Measurements from ENCODE around the gene DCST2. TPM values are rescaled to one million over a fixed set of nuclear protein-coding genes. Genes with fewer than 3 reads are reported as not detected.

Gene DCST2
- total RNA-seq, 1 donor from 2014 or later, result 2.2 TPM

DNA sequence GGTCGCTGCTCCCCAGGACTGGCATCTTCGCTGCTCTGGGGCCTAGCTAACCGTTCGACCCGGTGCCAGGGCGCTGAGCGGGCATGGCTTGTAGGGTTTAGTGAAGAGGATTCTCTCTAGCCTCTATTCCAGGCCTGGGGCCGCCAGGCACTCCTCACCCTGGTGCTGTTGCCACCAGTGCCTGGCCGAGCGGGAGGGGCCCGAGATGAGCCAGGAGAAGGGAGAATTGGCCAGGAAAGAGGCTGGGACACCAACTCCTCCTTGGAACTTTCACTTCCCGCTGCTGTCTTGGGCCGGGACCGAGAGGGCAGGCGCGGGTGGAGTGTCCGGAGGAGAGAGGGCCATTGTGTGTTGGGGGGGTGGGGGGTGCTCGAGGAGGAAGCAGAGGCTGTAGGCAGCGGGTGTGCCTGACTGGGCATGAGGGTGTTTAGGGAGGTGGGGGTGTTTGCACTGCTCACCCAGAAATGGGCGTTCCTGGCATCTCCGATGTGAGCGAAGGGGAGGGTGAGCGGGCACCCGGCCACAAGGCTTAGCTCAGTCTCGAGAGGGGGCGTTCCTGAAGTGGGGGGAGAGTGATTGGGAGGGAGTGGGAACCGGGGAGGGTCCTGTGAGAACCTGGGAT is 18.3 kb upstream of the DCST2 start:
- TF ChIP-seq, protein P1, sequence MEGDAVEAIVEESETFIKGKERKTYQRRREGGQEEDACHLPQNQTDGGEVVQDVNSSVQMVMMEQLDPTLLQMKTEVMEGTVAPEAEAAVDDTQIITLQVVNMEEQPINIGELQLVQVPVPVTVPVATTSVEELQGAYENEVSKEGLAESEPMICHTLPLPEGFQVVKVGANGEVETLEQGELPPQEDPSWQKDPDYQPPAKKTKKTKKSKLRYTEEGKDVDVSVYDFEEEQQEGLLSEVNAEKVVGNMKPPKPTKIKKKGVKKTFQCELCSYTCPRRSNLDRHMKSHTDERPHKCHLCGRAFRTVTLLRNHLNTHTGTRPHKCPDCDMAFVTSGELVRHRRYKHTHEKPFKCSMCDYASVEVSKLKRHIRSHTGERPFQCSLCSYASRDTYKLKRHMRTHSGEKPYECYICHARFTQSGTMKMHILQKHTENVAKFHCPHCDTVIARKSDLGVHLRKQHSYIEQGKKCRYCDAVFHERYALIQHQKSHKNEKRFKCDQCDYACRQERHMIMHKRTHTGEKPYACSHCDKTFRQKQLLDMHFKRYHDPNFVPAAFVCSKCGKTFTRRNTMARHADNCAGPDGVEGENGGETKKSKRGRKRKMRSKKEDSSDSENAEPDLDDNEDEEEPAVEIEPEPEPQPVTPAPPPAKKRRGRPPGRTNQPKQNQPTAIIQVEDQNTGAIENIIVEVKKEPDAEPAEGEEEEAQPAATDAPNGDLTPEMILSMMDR (IDR thresholded peaks at IDR 0.05; ENCODE audit: unreplicated experiment), result no peak
- Mint-ChIP-seq H3K4me3 (ENCODE audit: low read depth) (peak overlapping the region; percentile 63), H3K36me3 (ENCODE audit: insufficient read depth) (no peaks in the 10 kb centered on the region), H3K27ac (no peak overlapping the region), H3K4me1 (ENCODE audit: low read depth) (peaks cover 12% of the 10 kb centered on the region), H3K27me3 (peaks cover 21% of the 10 kb centered on the region), H3K9me3 (ENCODE audit: low read depth) (no peaks in the 10 kb centered on the region)
- DNase-seq (ENCODE audit: low spot score, unreplicated experiment), result no peak

DNA sequence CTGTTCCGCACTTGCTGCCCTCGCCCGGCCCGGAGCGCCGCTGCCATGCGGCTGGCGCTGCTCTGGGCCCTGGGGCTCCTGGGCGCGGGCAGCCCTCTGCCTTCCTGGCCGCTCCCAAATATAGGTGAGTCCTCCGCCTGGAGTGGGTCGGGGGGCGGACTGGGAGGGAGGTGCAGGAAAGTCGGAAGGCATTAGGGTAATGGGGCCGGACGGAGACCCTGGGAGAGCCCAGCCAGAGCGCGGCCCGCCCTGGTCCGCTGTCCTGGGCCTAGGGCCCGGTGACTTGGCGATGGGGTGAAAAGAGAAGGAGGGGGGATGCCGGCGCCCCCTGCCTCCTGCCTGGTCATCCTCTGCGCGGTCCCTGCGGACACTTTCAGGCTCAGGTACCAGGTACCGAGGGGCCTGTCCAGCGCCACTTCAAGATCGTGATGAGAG is 17.8 kb upstream of the DCST2 start:
- peak overlapping the region; percentile 63 for H3K4me3 Mint-ChIP-seq (ENCODE audit: low read depth)
- H3K27ac Mint-ChIP-seq, result no peak overlapping the region
- no peak for DNase-seq (ENCODE audit: low spot score, unreplicated experiment)
- H3K9me3 Mint-ChIP-seq (ENCODE audit: low read depth), result no peaks in the 10 kb centered on the region
- H3K36me3 Mint-ChIP-seq (ENCODE audit: insufficient read depth), result no peaks in the 10 kb centered on the region
- H3K4me1 Mint-ChIP-seq (ENCODE audit: low read depth), result peaks cover 12% of the 10 kb centered on the region
- peaks cover 21% of the 10 kb centered on the region for H3K27me3 Mint-ChIP-seq
- TF ChIP-seq, protein P1 (IDR thresholded peaks at IDR 0.05; ENCODE audit: unreplicated experiment), result no peak

DNA sequence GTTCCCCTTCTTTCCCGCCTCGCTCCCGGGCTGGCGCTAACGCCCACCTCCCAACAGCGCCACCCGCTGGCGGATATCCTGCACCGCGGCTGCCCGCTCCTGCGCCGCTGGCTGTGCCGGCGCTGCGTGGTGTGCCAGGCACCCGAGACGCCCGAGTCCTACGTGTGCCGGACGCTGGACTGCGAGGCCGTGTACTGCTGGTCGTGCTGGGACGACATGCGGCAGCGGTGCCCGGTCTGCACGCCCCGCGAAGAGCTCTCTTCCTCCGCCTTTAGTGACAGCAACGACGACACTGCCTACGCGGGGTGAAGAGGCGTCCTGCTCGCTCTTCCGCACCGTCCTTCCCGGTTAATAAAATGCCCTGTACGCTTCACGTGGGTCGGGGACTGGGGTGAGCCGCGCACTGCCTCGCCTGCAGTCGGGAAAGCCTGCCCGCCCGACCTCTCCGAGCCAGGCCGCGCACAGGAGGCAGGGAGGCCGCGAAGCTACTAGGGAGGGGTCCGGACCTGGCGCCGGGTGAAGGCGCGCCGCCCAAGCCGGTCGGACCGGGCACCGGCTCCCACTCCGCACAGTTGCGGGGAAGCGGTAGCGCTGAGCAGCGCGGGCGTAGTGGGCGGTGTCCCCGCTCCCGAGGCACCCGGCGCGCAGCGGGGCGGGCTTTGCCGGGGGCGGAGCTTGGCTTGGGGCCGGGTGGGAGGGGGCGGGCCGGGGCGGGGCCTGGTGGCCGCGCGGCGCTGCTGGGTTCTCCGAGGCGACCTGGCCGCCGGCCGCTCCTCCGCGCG is 17.2 kb upstream of the DCST2 start, which contains the start of gene ADAM15:
Gene ADAM15 (plus strand): TSS at position 757 of the 782 bp plus-strand sequence. CDS start 71 bp downstream, outside the sequence.
- peak; percentile 85 for DNase-seq (ENCODE audit: low spot score, unreplicated experiment)
- Mint-ChIP-seq H3K4me1 (ENCODE audit: low read depth) (peaks cover 12% of the 10 kb centered on the region), H3K4me3 (ENCODE audit: low read depth) (peak within 1 kb of the TSS; percentile 79), H3K27ac (peak within 1 kb of the TSS; percentile 91), H3K9me3 (ENCODE audit: low read depth) (no peaks in the 10 kb centered on the region), H3K36me3 (ENCODE audit: insufficient read depth) (no peaks in the 10 kb centered on the region), H3K27me3 (peaks cover 21% of the 10 kb centered on the region)
- TF ChIP-seq, protein P1 (IDR thresholded peaks at IDR 0.05; ENCODE audit: unreplicated experiment), result peak; percentile 94

DNA sequence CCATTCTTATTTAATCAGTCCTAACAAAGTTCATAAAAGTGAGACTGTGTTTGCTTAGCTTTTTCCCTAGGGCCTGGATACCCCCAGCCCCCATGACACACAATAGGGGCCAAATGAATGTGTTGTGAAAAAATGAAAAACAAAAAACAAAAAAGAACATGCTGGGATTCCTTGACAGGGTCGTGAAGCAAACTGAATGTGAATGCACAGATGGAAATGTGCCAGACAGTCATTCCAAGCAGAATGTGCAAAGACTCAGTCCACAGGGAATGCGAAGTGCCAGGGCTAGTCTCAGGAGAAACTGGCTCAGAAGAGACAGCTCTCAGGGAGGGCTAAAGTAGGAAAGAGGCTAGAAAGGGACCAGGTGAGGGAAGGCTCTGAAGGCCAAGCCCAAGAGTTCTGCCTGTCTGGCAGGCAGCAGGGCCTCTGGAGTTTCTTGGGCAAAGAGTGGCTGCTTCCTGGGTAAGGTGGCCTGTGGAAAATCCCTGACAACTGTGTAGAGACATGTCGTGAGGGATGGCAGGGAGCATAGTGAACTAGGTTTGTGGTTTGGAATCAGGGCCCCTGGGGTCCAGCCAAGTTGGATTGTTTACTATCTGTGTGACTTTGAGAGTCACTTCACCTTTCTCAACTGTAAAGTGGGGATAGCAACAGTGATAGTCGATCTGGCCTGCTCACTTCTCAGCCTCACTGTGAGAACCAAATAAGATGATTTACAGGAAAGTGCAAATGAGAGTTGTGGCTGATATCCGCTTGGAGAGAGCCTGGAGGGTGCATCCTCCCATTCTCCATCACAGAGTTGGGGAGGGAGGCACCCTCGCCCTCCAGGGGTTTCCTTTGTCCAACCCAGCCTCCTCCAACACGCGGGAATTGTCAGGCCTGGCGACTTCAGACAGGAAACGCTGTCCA is 16.3 kb upstream of the DCST2 start:
- Mint-ChIP-seq H3K4me1 (ENCODE audit: low read depth) (peaks cover 12% of the 10 kb centered on the region), H3K9me3 (ENCODE audit: low read depth) (no peaks in the 10 kb centered on the region), H3K27me3 (peaks cover 21% of the 10 kb centered on the region), H3K27ac (peak overlapping the region; percentile 91), H3K36me3 (ENCODE audit: insufficient read depth) (no peaks in the 10 kb centered on the region), H3K4me3 (ENCODE audit: low read depth) (peak overlapping the region; percentile 79)
- TF ChIP-seq, protein P1 (IDR thresholded peaks at IDR 0.05; ENCODE audit: unreplicated experiment), result no peak
- no peak for DNase-seq (ENCODE audit: low spot score, unreplicated experiment)
